HL-60 (cell line): ENCODE data around the gene CAGE1.

Experiments
- CTCF ChIP-seq: IDR thresholded peaks from one replicate; pipeline ENCODE4 v1.5.1; 2011; ENCODE audit warnings: low read length, control low read depth, inconsistent platforms; ENCODE audit not compliant: insufficient read depth
- REST ChIP-seq: IDR thresholded peaks from 2 replicates; pipeline ENCODE4 v1.6.1; 2012; ENCODE audit warnings: low read depth; ENCODE audit not compliant: insufficient replicate concordance
- SPI1 ChIP-seq: IDR thresholded peaks from 2 replicates; pipeline ENCODE4 v1.6.1; 2012; ENCODE audit warnings: low read depth, mild to moderate bottlenecking, borderline replicate concordance

- no peak for TF ChIP-seq CTCF
- no peak for TF ChIP-seq REST
- no peak for TF ChIP-seq SPI1
These were observed 75.9 kb downstream of the CAGE1 start for GRCh38 chr6:7313505-7314165.
